Effector memory CD8-positive, alpha-beta T cell (primary cell): ENCODE results near the gene ME1.
"Not testable (repeated sequence)": the region's sequence is repeated elsewhere in the genome, so short reads cannot be mapped to it uniquely, and the experiment has no call there.

ENCODE experiments used
- ATAC-seq: fragments of 150-1000 bp; cut with Tn5 transposase; replicated peaks from 2 replicates; pipeline ENCODE4 v1.10.0; 2021; ENCODE audit warnings: mild to moderate bottlenecking, moderate library complexity
- DNase-seq, 3 experiments: peaks; one replicate each; pipeline ENCODE4 v3.0.0; 2021
- H3K27ac Mint-ChIP-seq, 2 donors: one replicate each; pipeline ENCODE4 v1.8.0; 2022; ENCODE audit warnings: mild to moderate bottlenecking in 2 of 2, mixed read lengths in 2 of 2, moderate library complexity in 2 of 2
- H3K27me3 Mint-ChIP-seq, 2 donors: one replicate each; pipeline ENCODE4 v1.8.0; 2022; ENCODE audit warnings: mixed read lengths in 2 of 2
- H3K36me3 Mint-ChIP-seq: one replicate; pipeline ENCODE4 v1.8.0; 2022; ENCODE audit warnings: mild to moderate bottlenecking, moderate library complexity, mixed read lengths; ENCODE audit not compliant: insufficient read depth
- H3K4me1 Mint-ChIP-seq, 2 donors: one replicate each; pipeline ENCODE4 v1.8.0; 2022; ENCODE audit warnings: low read depth in 2 of 2, mixed read lengths in 2 of 2
- H3K4me3 Mint-ChIP-seq, 2 donors: one replicate each; pipeline ENCODE4 v1.8.0; 2022; ENCODE audit warnings: mild to moderate bottlenecking in 2 of 2, mixed read lengths in 2 of 2, moderate library complexity in 2 of 2
- H3K9me3 Mint-ChIP-seq, 2 donors: one replicate each; pipeline ENCODE4 v1.8.0; 2022; ENCODE audit warnings: mixed read lengths in 2 of 2

The ME1 gene

DNA sequence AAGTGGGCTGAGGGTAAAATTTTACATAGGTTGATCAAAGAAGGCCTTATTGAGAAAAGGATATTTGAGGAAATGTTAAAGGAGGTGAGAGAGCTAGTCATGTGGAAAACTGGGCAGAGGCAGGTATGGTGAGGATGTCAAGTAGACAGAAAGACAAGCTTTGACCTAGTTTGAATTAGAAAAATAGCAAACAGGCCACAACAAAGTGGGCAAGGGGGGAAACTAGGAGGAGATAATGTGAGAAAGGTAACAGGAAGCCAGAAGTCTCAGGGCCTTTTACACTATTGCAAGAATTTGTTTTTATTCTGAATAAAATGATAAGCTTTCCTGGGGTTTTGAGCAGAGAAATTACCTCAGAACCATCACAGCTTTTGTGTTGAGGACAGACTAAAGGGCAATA lies 122.0 kb downstream of the ME1 start:
- ATAC-seq (peak; percentile 93), DNase-seq (peak in 2 of 3 experiments; percentile 10 to 30)
- Mint-ChIP-seq H3K4me3 (peak overlapping the region in 1 of 2 donors; percentile 1), H3K9me3 (no peaks in the 10 kb centered on the region), H3K27ac (peak overlapping the region; percentile 15 to 60), H3K4me1 (peaks cover 0 to 15% of the 10 kb centered on the region in 2 donors), H3K27me3 (no peaks in the 10 kb centered on the region), H3K36me3 (no peaks in the 10 kb centered on the region)

DNA sequence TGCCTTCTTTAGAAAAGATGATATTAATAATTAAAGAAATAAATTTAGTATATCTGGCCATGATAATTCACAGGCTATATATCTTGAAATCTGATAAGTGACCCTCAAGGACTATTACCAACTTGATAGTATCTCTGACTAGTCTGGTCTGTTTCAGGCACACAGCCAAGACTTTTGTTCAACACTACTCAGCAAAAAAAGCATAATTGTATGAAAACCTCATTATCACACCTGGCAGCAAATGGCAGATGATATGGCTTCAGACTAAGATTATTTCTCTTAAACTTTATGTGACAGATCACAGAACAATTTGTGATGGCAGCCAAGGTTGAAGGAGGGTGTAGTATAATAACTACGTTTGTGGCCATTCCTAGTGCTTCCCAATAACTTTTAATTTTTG lies 123.0 kb downstream of the ME1 start:
- Mint-ChIP-seq H3K27me3 (no peaks in the 10 kb centered on the region), H3K27ac (no peak overlapping the region), H3K9me3 (no peaks in the 10 kb centered on the region), H3K4me1 (peaks cover 0 to 15% of the 10 kb centered on the region in 2 donors), H3K4me3 (no peak overlapping the region), H3K36me3 (no peaks in the 10 kb centered on the region)
- DNase-seq = no peak
- ATAC-seq = no peak

DNA sequence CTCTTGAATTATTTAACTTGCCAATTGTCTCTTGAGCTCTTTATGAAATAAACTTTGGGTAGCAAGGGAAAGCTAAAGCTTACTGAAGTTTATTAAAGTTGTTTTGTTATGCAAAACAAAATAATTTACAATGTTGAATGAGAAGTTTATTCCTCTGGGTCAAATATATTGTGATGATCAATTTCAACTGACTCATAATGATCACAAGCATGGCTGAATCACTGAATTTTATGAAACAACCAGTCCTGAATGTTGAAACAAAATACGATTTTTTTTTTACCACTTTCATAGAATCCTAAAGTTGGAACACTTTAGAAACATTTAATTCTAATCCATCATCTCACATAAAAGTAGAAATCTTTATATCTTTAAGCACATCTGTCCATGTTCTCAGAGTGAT lies 127.4 kb downstream of the ME1 start:
- Mint-ChIP-seq H3K9me3 (peaks cover 0 to 1% of the 10 kb centered on the region in 2 donors), H3K27me3 (no peaks in the 10 kb centered on the region), H3K4me1 (no peaks in the 10 kb centered on the region), H3K4me3 (no peak overlapping the region), H3K27ac (no peak overlapping the region), H3K36me3 (no peaks in the 10 kb centered on the region)
- no peak for ATAC-seq
- no peak for DNase-seq

DNA sequence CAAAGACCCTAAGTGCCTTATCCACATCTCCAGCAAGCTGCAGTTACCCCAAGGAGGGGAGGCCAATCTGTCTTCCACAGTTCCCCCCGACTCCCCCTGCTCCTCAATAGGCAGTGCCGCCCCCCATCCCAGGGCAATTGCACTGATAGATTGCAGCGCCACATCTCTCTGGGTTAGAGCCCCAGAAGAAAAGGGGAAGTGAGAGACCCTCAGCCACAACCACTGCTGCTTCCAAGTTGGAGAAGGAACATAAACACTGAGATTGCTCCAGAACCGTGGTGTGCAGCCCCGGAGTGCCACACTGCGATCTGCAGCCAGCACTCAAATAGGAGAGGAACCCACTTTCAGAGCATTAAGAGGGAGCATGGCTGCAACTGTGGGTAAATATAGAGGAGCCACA lies 136.2 kb downstream of the ME1 start:
- DNase-seq (no peak), ATAC-seq (no peak)
- Mint-ChIP-seq H3K4me3 (no peak overlapping the region), H3K9me3 (peaks cover 6 to 20% of the 10 kb centered on the region in 2 donors), H3K27ac (peak overlapping the region in 1 of 2 donors; percentile 61), H3K27me3 (no peaks in the 10 kb centered on the region), H3K4me1 (peaks cover 0 to 16% of the 10 kb centered on the region in 2 donors), H3K36me3 (no peaks in the 10 kb centered on the region)

DNA sequence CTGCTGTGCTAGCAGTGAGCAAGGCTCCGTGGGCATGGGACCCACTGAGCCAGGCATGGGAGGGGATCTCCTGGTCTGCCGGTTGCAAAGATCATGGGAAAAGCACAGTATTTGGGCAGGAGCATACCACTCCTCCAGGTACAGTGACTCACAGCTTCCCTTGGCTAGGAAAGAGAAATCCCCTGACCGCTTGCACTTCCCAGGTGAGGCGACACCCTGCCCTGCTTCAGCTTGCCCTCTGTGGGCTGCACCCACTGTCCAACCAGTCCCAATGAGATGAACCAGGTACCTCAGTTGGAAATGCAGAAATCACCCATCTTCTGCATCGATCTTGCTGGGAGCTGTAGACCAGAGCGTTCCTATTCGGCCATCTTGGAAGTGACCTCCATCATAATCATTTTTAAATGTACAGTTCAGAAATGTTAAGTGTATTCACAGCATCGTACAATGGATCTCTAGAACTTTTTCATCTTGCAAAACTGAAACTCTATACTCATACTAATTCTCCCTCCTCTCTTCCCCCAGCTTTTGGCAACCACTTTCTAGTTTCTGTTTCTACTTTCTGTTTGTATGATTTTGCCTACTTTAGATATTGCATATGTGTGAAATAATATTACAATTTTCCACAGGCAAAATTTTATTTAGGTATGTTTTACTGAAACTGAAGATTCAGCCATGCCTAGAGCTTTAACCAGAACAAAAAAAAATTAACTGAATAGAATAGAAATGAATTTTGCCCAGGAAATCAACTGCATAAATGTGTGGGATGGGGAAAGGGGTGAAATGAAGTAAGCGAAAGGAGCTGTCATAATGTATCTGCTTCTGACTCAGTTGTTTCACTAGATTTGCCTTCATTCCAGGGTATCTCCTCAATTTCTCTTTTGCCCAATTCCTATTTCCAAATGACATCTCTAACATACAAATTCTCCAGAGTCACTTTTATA lies 137.7 kb downstream of the ME1 start:
- no peak for ATAC-seq
- no peaks in the 10 kb centered on the region for H3K27me3 Mint-ChIP-seq
- H3K9me3 Mint-ChIP-seq = peaks cover 6 to 20% of the 10 kb centered on the region in 2 donors
- no peak for DNase-seq
- no peaks in the 10 kb centered on the region for H3K36me3 Mint-ChIP-seq
- peaks cover 0 to 16% of the 10 kb centered on the region in 2 donors for H3K4me1 Mint-ChIP-seq
- peak overlapping the region in 1 of 2 donors; percentile 17 for H3K4me3 Mint-ChIP-seq
- H3K27ac Mint-ChIP-seq = no peak overlapping the region

DNA sequence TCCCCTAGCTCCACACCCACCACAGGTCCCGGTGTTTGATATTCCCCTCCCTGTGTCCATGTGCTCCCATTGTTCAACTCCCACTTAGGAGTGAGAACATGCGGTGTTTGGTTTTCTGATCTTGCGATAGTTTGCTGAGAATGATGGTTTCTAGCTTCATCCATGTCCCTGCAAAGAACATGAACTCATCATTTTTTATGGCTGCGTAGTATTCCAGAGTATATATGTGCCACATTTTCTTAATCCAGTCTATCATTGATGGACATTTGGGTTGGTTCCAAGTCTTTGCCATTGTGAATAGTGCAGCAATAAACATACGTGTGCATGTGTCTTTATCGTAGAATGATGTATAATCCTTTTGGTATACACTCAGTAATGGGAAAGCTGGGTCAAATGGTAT lies 143.6 kb downstream of the ME1 start:
- H3K4me3 Mint-ChIP-seq, H3K27me3 Mint-ChIP-seq, H3K4me1 Mint-ChIP-seq, ATAC-seq, H3K27ac Mint-ChIP-seq, DNase-seq, H3K36me3 Mint-ChIP-seq: not testable (repeated sequence)
- H3K9me3 Mint-ChIP-seq = peaks cover 3 to 13% of the 10 kb centered on the region in 2 donors

DNA sequence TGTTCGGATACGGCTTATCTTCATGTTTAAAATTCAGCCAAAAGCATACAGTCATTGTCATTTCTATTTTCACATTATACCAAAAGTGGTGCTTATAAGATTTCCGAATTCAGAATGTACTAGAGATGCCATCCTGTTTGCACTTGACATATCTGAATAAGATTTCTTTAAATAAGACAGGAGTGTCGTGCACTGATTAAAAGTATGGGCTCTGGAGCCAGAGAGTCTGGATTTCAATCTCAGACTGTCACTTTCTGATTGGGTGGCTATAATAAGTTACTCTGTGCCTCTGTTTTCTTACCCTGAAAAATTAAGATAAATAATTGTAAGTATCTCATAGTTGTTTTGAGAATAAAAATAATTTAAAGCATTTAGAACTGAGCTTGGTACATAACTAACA lies 144.9 kb downstream of the ME1 start:
- Mint-ChIP-seq H3K27ac (no peak overlapping the region), H3K36me3 (no peaks in the 10 kb centered on the region), H3K4me3 (no peak overlapping the region), H3K27me3 (no peaks in the 10 kb centered on the region), H3K4me1 (peaks cover 0 to 4% of the 10 kb centered on the region in 2 donors), H3K9me3 (peaks cover 3 to 7% of the 10 kb centered on the region in 2 donors)
- no peak for ATAC-seq
- no peak for DNase-seq

DNA sequence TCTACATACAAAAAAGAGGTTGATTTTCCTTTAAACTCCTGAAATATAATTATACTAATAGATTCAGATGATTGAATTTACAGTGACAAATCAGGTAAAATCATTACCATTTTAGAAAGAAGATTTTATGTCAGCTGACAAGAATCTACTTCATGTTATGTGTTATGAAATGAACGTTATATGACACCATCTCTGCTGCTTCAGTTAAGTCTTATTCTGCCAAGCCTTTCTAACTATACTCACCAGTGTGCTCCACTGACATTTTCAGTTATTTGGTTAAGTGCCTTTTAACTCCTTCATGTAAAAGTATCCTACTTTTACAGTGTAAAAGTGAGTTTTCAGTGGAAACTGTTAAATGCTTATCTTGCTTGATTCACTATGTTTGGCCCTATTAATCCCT lies 157.3 kb downstream of the ME1 start:
- no peak overlapping the region for H3K27ac Mint-ChIP-seq
- H3K4me1 Mint-ChIP-seq = peaks cover 0 to 2% of the 10 kb centered on the region in 2 donors
- peaks cover 7% of the 10 kb centered on the region for H3K36me3 Mint-ChIP-seq
- H3K9me3 Mint-ChIP-seq = no peaks in the 10 kb centered on the region
- DNase-seq (no peak), ATAC-seq (no peak)
- H3K27me3 Mint-ChIP-seq = no peaks in the 10 kb centered on the region
- H3K4me3 Mint-ChIP-seq = no peak overlapping the region

DNA sequence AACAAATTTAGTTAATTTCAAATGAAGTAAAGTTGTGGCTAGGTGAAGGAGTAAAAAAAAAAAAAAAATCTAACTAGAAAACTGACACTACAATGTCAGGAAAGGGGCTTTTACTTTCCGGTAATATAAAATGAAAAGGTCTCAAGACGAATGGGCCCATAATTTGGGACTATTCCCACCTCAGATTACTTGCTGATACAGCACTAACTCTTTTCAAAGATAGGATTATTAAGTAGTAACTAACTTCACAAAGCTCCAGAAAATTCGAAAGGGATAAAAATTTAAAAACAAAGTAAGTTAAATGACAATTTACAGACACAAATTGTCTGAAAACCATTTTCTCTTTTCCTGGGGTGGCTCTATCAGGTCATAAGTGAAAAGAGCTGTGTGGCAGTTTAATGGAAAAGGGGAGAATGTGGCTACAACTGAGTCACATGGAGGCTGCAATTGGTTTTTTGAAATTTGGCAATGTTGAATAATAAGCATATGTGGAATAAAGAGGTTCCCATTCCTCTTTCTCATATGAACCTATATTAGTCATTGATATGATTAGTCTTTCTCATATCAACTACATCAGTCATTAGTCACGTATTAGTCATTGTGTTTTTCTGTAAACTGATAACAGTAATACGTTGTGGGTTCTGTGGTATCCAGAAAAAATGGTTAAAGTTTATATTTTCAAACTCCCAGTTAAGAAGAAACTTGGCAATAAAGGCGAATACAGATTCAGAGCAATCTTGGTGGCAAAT lies 159.7 kb downstream of the ME1 start:
- Mint-ChIP-seq H3K4me1 (no peaks in the 10 kb centered on the region), H3K36me3 (peaks cover 7% of the 10 kb centered on the region), H3K4me3 (no peak overlapping the region), H3K27ac (no peak overlapping the region), H3K9me3 (no peaks in the 10 kb centered on the region), H3K27me3 (no peaks in the 10 kb centered on the region)
- ATAC-seq (no peak), DNase-seq (no peak)

DNA sequence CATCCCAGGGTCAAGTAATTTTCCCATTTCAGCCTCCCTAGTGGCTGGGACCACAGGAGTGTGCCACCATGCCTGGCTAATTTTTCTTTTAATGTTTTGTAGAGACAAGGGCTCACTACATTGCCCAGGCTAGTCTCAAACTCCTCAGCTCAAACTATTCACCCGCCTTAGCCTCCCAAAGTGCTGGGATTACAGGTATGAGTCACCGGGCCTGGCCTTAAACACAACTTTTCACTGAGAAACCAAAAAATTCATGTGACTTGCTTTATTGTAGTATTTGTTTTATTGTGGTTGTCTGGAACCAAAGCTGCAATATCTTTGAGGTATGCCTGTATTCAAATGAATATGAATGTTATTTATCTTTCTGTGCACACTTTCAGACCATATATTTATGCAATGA lies 165.5 kb downstream of the ME1 start:
- no peaks in the 10 kb centered on the region for H3K36me3 Mint-ChIP-seq
- ATAC-seq (no peak), DNase-seq (no peak)
- no peak overlapping the region for H3K4me3 Mint-ChIP-seq
- H3K27me3 Mint-ChIP-seq = no peaks in the 10 kb centered on the region
- H3K9me3 Mint-ChIP-seq = no peaks in the 10 kb centered on the region
- no peaks in the 10 kb centered on the region for H3K4me1 Mint-ChIP-seq
- no peak overlapping the region for H3K27ac Mint-ChIP-seq

DNA sequence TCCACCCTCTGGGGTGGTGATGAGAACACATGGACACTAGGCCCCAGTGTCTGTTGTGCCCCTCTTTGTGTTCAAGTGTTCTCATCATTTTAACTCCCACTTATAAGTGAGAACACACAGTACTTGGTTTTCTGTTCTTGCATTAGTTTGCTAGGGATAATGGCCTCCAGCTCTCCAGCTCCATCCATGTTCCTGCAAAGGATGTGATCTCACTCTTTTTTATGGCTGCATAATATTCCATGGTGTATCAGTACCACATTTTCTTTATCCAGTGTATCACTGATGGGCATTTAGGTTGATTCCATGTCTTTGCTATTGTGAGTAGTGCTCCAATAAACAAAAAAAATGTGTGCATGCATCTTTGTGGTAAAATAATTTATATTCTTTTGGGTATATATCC lies 170.3 kb downstream of the ME1 start:
- Mint-ChIP-seq H3K27me3 (no peaks in the 10 kb centered on the region), H3K4me3 (no peak overlapping the region), H3K4me1 (no peaks in the 10 kb centered on the region), H3K27ac (no peak overlapping the region), H3K9me3 (no peaks in the 10 kb centered on the region), H3K36me3 (no peaks in the 10 kb centered on the region)
- DNase-seq (no peak), ATAC-seq (no peak)

DNA sequence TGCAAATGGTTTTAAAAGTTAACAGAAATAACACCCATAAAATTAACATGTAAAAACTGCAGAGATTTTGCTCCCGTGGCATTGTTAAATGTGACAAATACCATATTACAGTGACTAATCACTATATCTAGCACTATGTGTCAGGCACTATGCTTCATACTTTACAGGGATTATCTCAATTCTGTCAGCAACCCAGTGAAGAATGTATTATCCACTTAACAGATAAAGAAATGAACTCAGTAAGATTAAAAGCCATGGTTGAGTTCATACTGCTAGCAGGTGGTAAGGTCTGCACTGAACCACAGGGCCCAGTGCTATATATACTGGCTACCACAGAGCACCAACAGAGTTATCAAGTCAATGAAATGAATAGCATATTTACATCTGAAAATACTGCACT lies 172.3 kb downstream of the ME1 start:
- Mint-ChIP-seq H3K4me3 (no peak overlapping the region), H3K27me3 (peaks cover 0 to 10% of the 10 kb centered on the region in 2 donors), H3K4me1 (no peaks in the 10 kb centered on the region), H3K27ac (no peak overlapping the region), H3K36me3 (no peaks in the 10 kb centered on the region), H3K9me3 (no peaks in the 10 kb centered on the region)
- ATAC-seq = no peak
- no peak for DNase-seq

DNA sequence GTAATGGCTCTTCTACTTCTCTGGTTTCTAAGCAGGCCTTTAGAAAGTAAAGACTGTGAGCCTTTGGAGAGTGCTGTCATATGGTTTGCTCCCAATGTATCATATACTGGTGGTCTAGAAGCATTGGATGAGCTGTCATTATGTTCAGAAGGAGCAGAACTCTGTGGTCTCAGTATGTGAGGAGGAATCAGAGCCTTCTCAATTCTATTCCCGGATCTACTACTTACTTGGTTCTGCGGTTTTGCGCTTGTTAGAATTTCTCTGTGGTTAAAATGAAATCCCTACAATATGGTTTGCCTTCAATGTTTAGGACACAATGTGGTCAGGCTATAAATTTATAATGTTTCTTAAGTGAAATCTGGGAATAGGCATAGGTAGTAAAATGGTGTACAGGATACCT lies 173.1 kb downstream of the ME1 start:
- Mint-ChIP-seq H3K4me1 (no peaks in the 10 kb centered on the region), H3K27ac (no peak overlapping the region), H3K4me3 (no peak overlapping the region), H3K36me3 (no peaks in the 10 kb centered on the region), H3K27me3 (peaks cover 0 to 10% of the 10 kb centered on the region in 2 donors), H3K9me3 (no peaks in the 10 kb centered on the region)
- no peak for ATAC-seq
- no peak for DNase-seq

DNA sequence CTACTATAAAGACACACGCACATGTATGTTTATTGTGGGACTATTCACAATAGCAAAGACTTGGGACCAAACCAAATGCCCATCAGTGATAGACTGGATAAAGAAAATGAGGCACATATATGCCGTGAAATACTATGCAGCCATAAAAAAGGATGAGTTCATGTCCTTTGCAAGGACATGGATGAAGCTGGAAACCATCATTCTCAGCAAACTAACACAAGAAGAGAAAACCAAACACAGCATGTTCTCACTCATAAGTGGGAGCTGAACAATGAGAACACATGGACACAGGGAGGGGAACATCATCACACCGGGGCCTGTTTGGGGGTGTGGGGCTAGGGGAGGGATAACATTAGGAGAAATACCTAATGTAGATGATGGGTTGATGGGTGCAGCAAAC lies 174.1 kb downstream of the ME1 start:
- not testable (repeated sequence) for H3K36me3 Mint-ChIP-seq, H3K9me3 Mint-ChIP-seq, DNase-seq, ATAC-seq, H3K4me3 Mint-ChIP-seq, H3K4me1 Mint-ChIP-seq, H3K27ac Mint-ChIP-seq
- peaks cover 0 to 15% of the 10 kb centered on the region in 2 donors for H3K27me3 Mint-ChIP-seq
